Measurements from ENCODE around the gene NOXO1. TPM values are rescaled to one million over a fixed set of nuclear protein-coding genes. Genes with fewer than 3 reads are reported as not detected.

Gene NOXO1
- total and polyA plus RNA-seq, 2 experiments from 2014 or later, result 2.0 to 2.6 TPM

- TF ChIP-seq, protein P1, sequence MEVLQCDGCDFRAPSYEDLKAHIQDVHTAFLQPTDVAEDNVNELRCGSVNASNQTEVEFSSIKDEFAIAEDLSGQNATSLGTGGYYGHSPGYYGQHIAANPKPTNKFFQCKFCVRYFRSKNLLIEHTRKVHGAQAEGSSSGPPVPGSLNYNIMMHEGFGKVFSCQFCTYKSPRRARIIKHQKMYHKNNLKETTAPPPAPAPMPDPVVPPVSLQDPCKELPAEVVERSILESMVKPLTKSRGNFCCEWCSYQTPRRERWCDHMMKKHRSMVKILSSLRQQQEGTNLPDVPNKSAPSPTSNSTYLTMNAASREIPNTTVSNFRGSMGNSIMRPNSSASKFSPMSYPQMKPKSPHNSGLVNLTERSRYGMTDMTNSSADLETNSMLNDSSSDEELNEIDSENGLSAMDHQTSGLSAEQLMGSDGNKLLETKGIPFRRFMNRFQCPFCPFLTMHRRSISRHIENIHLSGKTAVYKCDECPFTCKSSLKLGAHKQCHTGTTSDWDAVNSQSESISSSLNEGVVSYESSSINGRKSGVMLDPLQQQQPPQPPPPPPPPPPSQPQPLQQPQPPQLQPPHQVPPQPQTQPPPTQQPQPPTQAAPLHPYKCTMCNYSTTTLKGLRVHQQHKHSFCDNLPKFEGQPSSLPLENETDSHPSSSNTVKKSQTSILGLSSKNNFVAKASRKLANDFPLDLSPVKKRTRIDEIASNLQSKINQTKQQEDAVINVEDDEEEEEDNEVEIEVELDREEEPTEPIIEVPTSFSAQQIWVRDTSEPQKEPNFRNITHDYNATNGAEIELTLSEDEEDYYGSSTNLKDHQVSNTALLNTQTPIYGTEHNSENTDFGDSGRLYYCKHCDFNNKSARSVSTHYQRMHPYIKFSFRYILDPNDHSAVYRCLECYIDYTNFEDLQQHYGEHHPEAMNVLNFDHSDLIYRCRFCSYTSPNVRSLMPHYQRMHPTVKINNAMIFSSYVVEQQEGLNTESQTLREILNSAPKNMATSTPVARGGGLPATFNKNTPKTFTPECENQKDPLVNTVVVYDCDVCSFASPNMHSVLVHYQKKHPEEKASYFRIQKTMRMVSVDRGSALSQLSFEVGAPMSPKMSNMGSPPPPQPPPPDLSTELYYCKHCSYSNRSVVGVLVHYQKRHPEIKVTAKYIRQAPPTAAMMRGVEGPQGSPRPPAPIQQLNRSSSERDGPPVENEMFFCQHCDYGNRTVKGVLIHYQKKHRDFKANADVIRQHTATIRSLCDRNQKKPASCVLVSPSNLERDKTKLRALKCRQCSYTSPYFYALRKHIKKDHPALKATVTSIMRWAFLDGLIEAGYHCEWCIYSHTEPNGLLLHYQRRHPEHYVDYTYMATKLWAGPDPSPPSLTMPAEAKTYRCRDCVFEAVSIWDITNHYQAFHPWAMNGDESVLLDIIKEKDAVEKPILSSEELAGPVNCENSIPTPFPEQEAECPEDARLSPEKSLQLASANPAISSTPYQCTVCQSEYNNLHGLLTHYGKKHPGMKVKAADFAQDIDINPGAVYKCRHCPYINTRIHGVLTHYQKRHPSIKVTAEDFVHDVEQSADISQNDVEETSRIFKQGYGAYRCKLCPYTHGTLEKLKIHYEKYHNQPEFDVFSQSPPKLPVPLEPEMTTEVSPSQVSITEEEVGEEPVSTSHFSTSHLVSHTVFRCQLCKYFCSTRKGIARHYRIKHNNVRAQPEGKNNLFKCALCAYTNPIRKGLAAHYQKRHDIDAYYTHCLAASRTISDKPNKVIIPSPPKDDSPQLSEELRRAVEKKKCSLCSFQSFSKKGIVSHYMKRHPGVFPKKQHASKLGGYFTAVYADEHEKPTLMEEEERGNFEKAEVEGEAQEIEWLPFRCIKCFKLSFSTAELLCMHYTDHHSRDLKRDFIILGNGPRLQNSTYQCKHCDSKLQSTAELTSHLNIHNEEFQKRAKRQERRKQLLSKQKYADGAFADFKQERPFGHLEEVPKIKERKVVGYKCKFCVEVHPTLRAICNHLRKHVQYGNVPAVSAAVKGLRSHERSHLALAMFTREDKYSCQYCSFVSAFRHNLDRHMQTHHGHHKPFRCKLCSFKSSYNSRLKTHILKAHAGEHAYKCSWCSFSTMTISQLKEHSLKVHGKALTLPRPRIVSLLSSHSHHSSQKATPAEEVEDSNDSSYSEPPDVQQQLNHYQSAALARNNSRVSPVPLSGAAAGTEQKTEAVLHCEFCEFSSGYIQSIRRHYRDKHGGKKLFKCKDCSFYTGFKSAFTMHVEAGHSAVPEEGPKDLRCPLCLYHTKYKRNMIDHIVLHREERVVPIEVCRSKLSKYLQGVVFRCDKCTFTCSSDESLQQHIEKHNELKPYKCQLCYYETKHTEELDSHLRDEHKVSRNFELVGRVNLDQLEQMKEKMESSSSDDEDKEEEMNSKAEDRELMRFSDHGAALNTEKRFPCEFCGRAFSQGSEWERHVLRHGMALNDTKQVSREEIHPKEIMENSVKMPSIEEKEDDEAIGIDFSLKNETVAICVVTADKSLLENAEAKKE (CRISPR knock-in tag; IDR thresholded peaks at IDR 0.05), result no peak
- TF ChIP-seq ZNF331 (CRISPR knock-in tag; IDR thresholded peaks at IDR 0.05; ENCODE audit: low read depth) (no peak), CTCF (conservative IDR thresholded peaks at IDR 0.05; ENCODE audit: low read depth in 2 of 2) (no peak), EZH2 (IDR thresholded peaks at IDR 0.05; ENCODE audit: low read depth, unreplicated experiment) (no peak), NANOG (IDR thresholded peaks at IDR 0.05; ENCODE audit: borderline replicate concordance) (no peak)
Measured at GRCh38 chr16:1978476-1979120, 2.7 kb downstream of the NOXO1 start (continued).

GRCh38 chr16:1977875-1978268 is 3.4 kb downstream of the NOXO1 start:
- Mint-ChIP-seq H3K4me1 (peaks cover 17% of the 10 kb centered on the region), H3K27me3 (ENCODE audit: insufficient read depth, low read depth, poor library complexity) (peaks cover 37% of the 10 kb centered on the region), H3K27ac (no peak overlapping the region), H3K4me3 (no peak overlapping the region), H3K36me3 (ENCODE audit: low read depth) (peaks cover 12% of the 10 kb centered on the region), H3K9me3 (no peaks in the 10 kb centered on the region)
- Histone ChIP-seq H3K9me2 (ENCODE audit: insufficient read depth) (no peaks in the 10 kb centered on the region), H3K27me3 (ENCODE audit: insufficient read depth) (peaks cover 32% of the 10 kb centered on the region), H3F3A (replicated peaks; ENCODE audit: low read depth) (peaks cover 18% of the 10 kb centered on the region), H3K4me1 (ENCODE audit: insufficient read depth) (peaks cover 18% of the 10 kb centered on the region), H3K4me2 (no peak overlapping the region), H3K36me3 (ENCODE audit: insufficient read depth) (no peaks in the 10 kb centered on the region), H3K4me3 (no peak overlapping the region), H2AFZ (no peak overlapping the region), H3K79me2 (replicated peaks; ENCODE audit: insufficient read depth) (peaks cover 9% of the 10 kb centered on the region), H4K20me1 (replicated peaks; ENCODE audit: insufficient read depth) (no peaks in the 10 kb centered on the region; the same call in none of the 2 replicates), H3K27ac (ENCODE audit: low read depth) (no peak overlapping the region)
- DNase-seq (ENCODE audit: low spot score) (no peak), ATAC-seq (no peak)
- TF ChIP-seq POLR2AphosphoS5 (IDR thresholded peaks at IDR 0.05; ENCODE audit: low read depth) (no peak), STAT1 (IDR thresholded peaks at IDR 0.05; ENCODE audit: unreplicated experiment) (no peak), EZH2 (IDR thresholded peaks at IDR 0.05; ENCODE audit: low read depth, unreplicated experiment) (no peak)
- TF ChIP-seq, protein P1 (CRISPR knock-in tag; IDR thresholded peaks at IDR 0.05), result no peak

Measured in GM23338 (cell line).